Calu3 (cell line): ENCODE measurements around the gene NIPBL. TPM values are rescaled to one million over a fixed set of nuclear protein-coding genes. Genes with fewer than 3 reads are reported as not detected.

Experiments used
- BruUV-seq: library from RNA; stranded (reverse); fragments of 400-500 nt; replicated peaks from 2 replicates; lab custom pipeline; 2021; lab: Mats Ljungman, UMichigan
- CTCF ChIA-PET: fragments of 300-600 bp; sonication (Branson Sonifier 250); formaldehyde crosslinking; loops from one replicate; lab custom pipeline; 2022; ENCODE audit warnings: antibody characterized with exemption; lab: Charles Lee
- DNase-seq: peaks from one replicate; pipeline ENCODE4 v3.0.0; 2022
- H3K27ac Mint-ChIP-seq: one replicate; pipeline ENCODE4 v1.8.0; 2022; ENCODE audit warnings: mixed read lengths; ENCODE audit not compliant: unreplicated experiment
- H3K27me3 Mint-ChIP-seq: one replicate; pipeline ENCODE4 v1.8.0; 2022; ENCODE audit warnings: mixed read lengths; ENCODE audit not compliant: unreplicated experiment
- H3K36me3 Mint-ChIP-seq: one replicate; pipeline ENCODE4 v1.8.0; 2022; ENCODE audit warnings: mild to moderate bottlenecking, moderate library complexity, mixed read lengths; ENCODE audit not compliant: insufficient read depth, unreplicated experiment
- H3K4me1 Mint-ChIP-seq: one replicate; pipeline ENCODE4 v1.8.0; 2022; ENCODE audit warnings: mild to moderate bottlenecking, low read depth, mixed read lengths; ENCODE audit not compliant: unreplicated experiment
- H3K4me3 Mint-ChIP-seq: one replicate; pipeline ENCODE4 v1.8.0; 2022; ENCODE audit warnings: mild to moderate bottlenecking, low read depth, moderate library complexity, mixed read lengths; ENCODE audit not compliant: unreplicated experiment
- H3K9me3 Mint-ChIP-seq: one replicate; pipeline ENCODE4 v1.8.0; 2022; ENCODE audit warnings: low read depth, mixed read lengths; ENCODE audit not compliant: unreplicated experiment
- intact Hi-C: fragments of 100-400 bp; cut with micrococcal nuclease; formaldehyde crosslinking; loops from one replicate; pipeline ENCODE4 v1.10.0; 2022; ENCODE audit not compliant: unreplicated experiment
- total RNA-seq: library from RNA; stranded (reverse); gene quantifications from 2 replicates; pipeline ENCODE4 v1.2.3, GENCODE V29; 2022
- TF ChIP-seq, protein P1 (sequence below): fragments of 200-600 bp; IDR thresholded peaks from one replicate; pipeline ENCODE4 v1.8.0; 2022; ENCODE audit warnings: antibody characterized with exemption; ENCODE audit not compliant: unreplicated experiment

The NIPBL gene
- total RNA-seq, 1 experiment from 2014 or later: 53.2 TPM

DNA sequence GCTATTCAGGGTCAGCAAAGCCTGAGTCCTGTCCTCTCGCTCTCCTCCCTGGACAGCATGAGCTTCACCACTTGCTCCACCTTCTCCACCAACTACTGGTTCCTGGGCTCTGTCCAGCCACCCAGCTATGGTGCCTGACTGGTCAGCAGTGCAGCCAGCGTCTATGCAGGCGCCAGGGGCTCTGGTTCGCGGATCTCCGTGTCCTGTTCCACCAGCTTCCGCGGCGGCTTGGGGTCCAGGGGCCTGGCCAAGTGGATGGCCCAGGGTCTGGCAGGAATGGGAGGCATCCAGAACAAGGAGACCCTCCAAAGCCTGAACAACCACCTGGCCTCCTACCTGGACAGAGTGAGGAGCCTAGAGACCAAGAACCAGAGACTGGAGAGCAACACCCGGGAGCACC is 8.6 kb downstream of the NIPBL start:
- no peak overlapping the region for H3K27ac Mint-ChIP-seq
- H3K27me3 Mint-ChIP-seq: no peaks in the 10 kb centered on the region
- DNase-seq: no peak
- TF ChIP-seq, protein P1, sequence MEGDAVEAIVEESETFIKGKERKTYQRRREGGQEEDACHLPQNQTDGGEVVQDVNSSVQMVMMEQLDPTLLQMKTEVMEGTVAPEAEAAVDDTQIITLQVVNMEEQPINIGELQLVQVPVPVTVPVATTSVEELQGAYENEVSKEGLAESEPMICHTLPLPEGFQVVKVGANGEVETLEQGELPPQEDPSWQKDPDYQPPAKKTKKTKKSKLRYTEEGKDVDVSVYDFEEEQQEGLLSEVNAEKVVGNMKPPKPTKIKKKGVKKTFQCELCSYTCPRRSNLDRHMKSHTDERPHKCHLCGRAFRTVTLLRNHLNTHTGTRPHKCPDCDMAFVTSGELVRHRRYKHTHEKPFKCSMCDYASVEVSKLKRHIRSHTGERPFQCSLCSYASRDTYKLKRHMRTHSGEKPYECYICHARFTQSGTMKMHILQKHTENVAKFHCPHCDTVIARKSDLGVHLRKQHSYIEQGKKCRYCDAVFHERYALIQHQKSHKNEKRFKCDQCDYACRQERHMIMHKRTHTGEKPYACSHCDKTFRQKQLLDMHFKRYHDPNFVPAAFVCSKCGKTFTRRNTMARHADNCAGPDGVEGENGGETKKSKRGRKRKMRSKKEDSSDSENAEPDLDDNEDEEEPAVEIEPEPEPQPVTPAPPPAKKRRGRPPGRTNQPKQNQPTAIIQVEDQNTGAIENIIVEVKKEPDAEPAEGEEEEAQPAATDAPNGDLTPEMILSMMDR: no peak
- H3K36me3 Mint-ChIP-seq: no peaks in the 10 kb centered on the region
- no peaks in the 10 kb centered on the region for H3K9me3 Mint-ChIP-seq
- H3K4me3 Mint-ChIP-seq: no peak overlapping the region
- BruUV-seq: no TSS peak
- H3K4me1 Mint-ChIP-seq: peaks cover 27% of the 10 kb centered on the region
- intact Hi-C loops: no loop called here
- CTCF ChIA-PET: no interaction called here

GRCh38 chr5:36885566-36886485 is 9.3 kb downstream of the NIPBL start:
- Mint-ChIP-seq H3K4me1 (peaks cover 27% of the 10 kb centered on the region), H3K27me3 (no peaks in the 10 kb centered on the region), H3K36me3 (no peaks in the 10 kb centered on the region), H3K9me3 (no peaks in the 10 kb centered on the region), H3K4me3 (no peak overlapping the region), H3K27ac (no peak overlapping the region)
- CTCF ChIA-PET: interaction anchor here (0.6 kb wide), 1 partner anchor 719 kb away, joined by 3 read pairs; no protein-coding TSS in a partner anchor
- no TSS peak for BruUV-seq
- intact Hi-C loops: no loop called here
- TF ChIP-seq, protein P1: no peak
- DNase-seq: no peak

GRCh38 chr5:36886791-36887190 is 10.2 kb downstream of the NIPBL start:
- TF ChIP-seq, protein P1: no peak
- Mint-ChIP-seq H3K36me3 (no peaks in the 10 kb centered on the region), H3K4me1 (peaks cover 18% of the 10 kb centered on the region), H3K27me3 (no peaks in the 10 kb centered on the region), H3K9me3 (no peaks in the 10 kb centered on the region), H3K4me3 (no peak overlapping the region), H3K27ac (no peak overlapping the region)
- DNase-seq: no peak
- intact Hi-C loops: no loop called here
- CTCF ChIA-PET: interaction anchor here (0.7 kb wide), 1 partner anchor 122 kb away, joined by 3 read pairs; no protein-coding TSS in a partner anchor
- BruUV-seq: no TSS peak

DNA sequence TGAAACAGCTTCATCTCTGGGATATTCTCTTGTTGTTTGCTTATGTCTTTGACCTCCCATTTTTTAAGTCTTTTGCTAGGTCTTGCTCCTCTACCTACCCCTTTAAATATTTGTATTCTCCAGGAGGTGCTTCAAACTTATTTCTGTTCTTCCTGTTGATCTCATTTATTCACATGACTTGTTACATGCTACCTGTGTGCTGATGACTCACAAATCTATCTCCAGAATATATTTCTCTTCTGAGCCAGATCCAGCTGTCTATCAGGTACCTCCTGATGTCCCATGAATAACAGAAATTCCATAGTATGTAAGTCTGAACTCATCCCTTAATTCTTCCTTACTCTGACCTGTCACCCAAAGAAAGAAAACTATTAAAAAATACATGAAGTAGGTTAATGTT is 11.0 kb downstream of the NIPBL start:
- Mint-ChIP-seq H3K36me3 (no peaks in the 10 kb centered on the region), H3K4me3 (no peak overlapping the region), H3K27me3 (no peaks in the 10 kb centered on the region), H3K9me3 (no peaks in the 10 kb centered on the region), H3K27ac (peak overlapping the region; percentile 10), H3K4me1 (peaks cover 13% of the 10 kb centered on the region)
- TF ChIP-seq, protein P1: no peak
- CTCF ChIA-PET: interaction anchor here (0.6 kb wide), 2 partner anchors 10 to 55 kb away, joined by 3 to 6 read pairs; no protein-coding TSS in a partner anchor
- intact Hi-C loops: no loop called here
- no TSS peak for BruUV-seq
- DNase-seq: no peak
